HepG2 (cell line): ENCODE measurements around the gene SALL4. TPM values are rescaled to one million over a fixed set of nuclear protein-coding genes. Genes with fewer than 3 reads are reported as not detected.

Experiments used
- ATAC-seq: fragments of 200-7000 bp; cut with Tn5 transposase; 3 replicates; pipeline ENCODE4 v1.9.1; 2020; ENCODE audit warnings: mild to moderate bottlenecking, moderate library complexity
- BruUV-seq: library from RNA; stranded (reverse); fragments of 400-500 nt; replicated peaks from 2 replicates; lab custom pipeline; 2021; lab: Mats Ljungman, UMichigan
- CTCF ChIA-PET: fragments of 300-600 bp; formaldehyde crosslinking; extraction: SDS; loops from one replicate; lab custom pipeline; 2021; ENCODE audit warnings: low total read pairs, inconsistent platforms, low intra/inter-chr PET ratio; lab: Yijun Ruan, JAX
- POLR2A ChIA-PET: fragments of 350-600 bp; sonication (Branson Sonifier 250); formaldehyde crosslinking; loops from one replicate; lab custom pipeline; 2020; ENCODE audit warnings: antibody characterized with exemption, inconsistent platforms; lab: Yijun Ruan, JAX
- DNase-seq: peaks from one replicate; pipeline ENCODE4 v3.0.0-alpha.2; 2015; ENCODE audit warnings: low spot score
- FAIRE-seq: peaks from 3 replicates; lab custom pipeline; 2011; peaks lifted over from hg19 to GRCh38; lab: Jason Lieb, UNC
- H2AFZ ChIP-seq: one replicate; pipeline ENCODE4 v1.6.1; 2011; ENCODE audit warnings: low read length, inconsistent platforms
- H3K27ac ChIP-seq: fragments of 300-600 bp; 3 replicates; pipeline ENCODE4 v1.8.0; 2011; ENCODE audit warnings: mixed run types, mild to moderate bottlenecking, mixed read lengths, low read length, inconsistent platforms; ENCODE audit not compliant: insufficient read depth; ENCODE audit errors: extremely low read length
- H3K27me3 ChIP-seq, 2 experiments: fragments of 200-600 bp in 1 of 2; 2 replicates in 1 of 2; 3 replicates in 1 of 2; pipeline versions ENCODE4 v1.6.0 to v1.8.0; 2011; ENCODE audit warnings: low read length in 2 of 2, mild to moderate bottlenecking in 2 of 2, moderate library complexity in 2 of 2, inconsistent platforms in 1 of 2; ENCODE audit not compliant: insufficient read depth in 2 of 2, control insufficient read depth in 1 of 2
- H3K36me3 ChIP-seq, 2 experiments: fragments of 200-600 bp in 1 of 2; replicated peaks in 1 of 2; 2 replicates in 1 of 2; 3 replicates in 1 of 2; pipeline versions ENCODE4 v1.5.1 to v1.8.0; 2011; ENCODE audit warnings: low read length in 2 of 2, inconsistent platforms in 1 of 2; ENCODE audit not compliant: insufficient read depth in 2 of 2, control insufficient read depth in 1 of 2
- H3K4me1 ChIP-seq: 2 replicates; pipeline ENCODE4 v1.5.1; 2012; ENCODE audit warnings: low read length, inconsistent platforms; ENCODE audit not compliant: insufficient read depth
- H3K4me2 ChIP-seq: 2 replicates; pipeline ENCODE4 v1.6.0; 2011; ENCODE audit warnings: low read depth, low read length, inconsistent platforms
- H3K4me3 ChIP-seq, 3 experiments: fragments of 200-600 bp in 1 of 3; sonication (generic), shearing (Covaris generic) in 1 of 3; replicated peaks in 1 of 3; 2 replicates each; pipeline ENCODE4 v1.5.1; 2011 to 2016; ENCODE audit warnings: low read length in 3 of 3, inconsistent platforms in 2 of 3, low read depth in 2 of 3, mild to moderate bottlenecking in 2 of 3, control low read depth in 1 of 3, mixed read lengths in 1 of 3; ENCODE audit not compliant: insufficient read depth in 1 of 3
- H3K79me2 ChIP-seq: one replicate; pipeline ENCODE4 v1.6.1; 2011; ENCODE audit warnings: low read length, inconsistent platforms; ENCODE audit not compliant: insufficient read depth
- H3K9ac ChIP-seq: 2 replicates; pipeline ENCODE4 v1.6.0; 2011; ENCODE audit warnings: mild to moderate bottlenecking, low read depth, low read length, inconsistent platforms; ENCODE audit not compliant: insufficient read depth
- H3K9me3 ChIP-seq: 2 replicates; pipeline ENCODE4 v1.5.1; 2012; ENCODE audit warnings: mild to moderate bottlenecking, low read length
- H4K20me1 ChIP-seq: 2 replicates; pipeline ENCODE4 v1.6.0; 2011; ENCODE audit warnings: inconsistent platforms, mild to moderate bottlenecking, low read length, moderate library complexity; ENCODE audit not compliant: insufficient read depth
- CHCHD3 ChIP-seq: sonication (generic); formaldehyde crosslinking; IDR thresholded peaks from 2 replicates; pipeline ENCODE4 v1.8.0; 2022; ENCODE audit warnings: mild to moderate bottlenecking, missing genetic modification reagents, moderate library complexity
- GTF2F1 ChIP-seq: fragments of 150-350 bp; IDR thresholded peaks from 2 replicates; pipeline ENCODE4 v1.6.1; 2014; ENCODE audit warnings: low read length
- HNF4A ChIP-seq: sonication (generic); formaldehyde crosslinking; IDR thresholded peaks from 2 replicates; pipeline ENCODE4 v1.4.0; 2020; ENCODE audit warnings: missing genetic modification reagents
- HNRNPK ChIP-seq: fragments of 200-400 bp; formaldehyde crosslinking; IDR thresholded peaks from 2 replicates; pipeline ENCODE4 v1.6.1; 2018; ENCODE audit warnings: low read length, low read depth, moderate library complexity, mild to moderate bottlenecking; ENCODE audit not compliant: poor library complexity, severe bottlenecking
- HOXA3 ChIP-seq: sonication (generic); formaldehyde crosslinking; IDR thresholded peaks from 2 replicates; pipeline ENCODE4 v1.5.0; 2020; ENCODE audit warnings: missing genetic modification reagents
- JUND ChIP-seq: sonication (generic); formaldehyde crosslinking; IDR thresholded peaks from 2 replicates; pipeline ENCODE4 v1.8.0; 2022; ENCODE audit warnings: mild to moderate bottlenecking, missing genetic modification reagents
- NFYC ChIP-seq: IDR thresholded peaks from 2 replicates; pipeline ENCODE4 v1.6.1; 2016; ENCODE audit warnings: missing genetic modification reagents, missing compliant biosample characterization
- NR2F2 ChIP-seq: IDR thresholded peaks from 2 replicates; pipeline ENCODE4 v1.6.1; 2012; ENCODE audit warnings: low read depth, inconsistent platforms, borderline replicate concordance
- PLSCR1 ChIP-seq: sonication (generic); formaldehyde crosslinking; IDR thresholded peaks from 2 replicates; pipeline ENCODE4 v1.5.0; 2020; ENCODE audit warnings: missing genetic modification reagents, mild to moderate bottlenecking, borderline replicate concordance
- SKI ChIP-seq: fragments of 450-650 bp; IDR thresholded peaks from one replicate; pipeline ENCODE4 v1.6.1; 2018; ENCODE audit warnings: mild to moderate bottlenecking; ENCODE audit not compliant: partially characterized antibody
- SMAD1 ChIP-seq: sonication (generic); formaldehyde crosslinking; IDR thresholded peaks from 2 replicates; pipeline ENCODE4 v1.4.0; 2020; ENCODE audit warnings: missing genetic modification reagents, low read depth, mild to moderate bottlenecking, borderline replicate concordance
- SRSF1 ChIP-seq: fragments of 200-400 bp; formaldehyde crosslinking; optimal IDR thresholded peaks from 2 replicates; pipeline ENCODE3; 2017; ENCODE audit warnings: mild to moderate bottlenecking, low read depth, low read length, moderate library complexity
- ZBTB38 ChIP-seq: sonication (generic); formaldehyde crosslinking; IDR thresholded peaks from 2 replicates; pipeline ENCODE4 v1.5.1; 2020; ENCODE audit warnings: mild to moderate bottlenecking, missing genetic modification reagents
- ZEB1 ChIP-seq: IDR thresholded peaks from 2 replicates; pipeline ENCODE4 v1.6.1; 2012; ENCODE audit warnings: mild to moderate bottlenecking, low read depth, inconsistent platforms; ENCODE audit not compliant: insufficient replicate concordance
- ZNF335 ChIP-seq: sonication (generic); formaldehyde crosslinking; IDR thresholded peaks from 2 replicates; pipeline ENCODE4 v1.4.0; 2020; ENCODE audit warnings: missing genetic modification reagents
- ZNF567 ChIP-seq: sonication (generic); formaldehyde crosslinking; IDR thresholded peaks from 2 replicates; pipeline ENCODE4 v1.8.1; 2023; ENCODE audit warnings: mild to moderate bottlenecking, missing genetic modification reagents, borderline replicate concordance
- ZNF619 ChIP-seq: sonication (generic); formaldehyde crosslinking; IDR thresholded peaks from 2 replicates; pipeline ENCODE4 v1.4.0; 2020; ENCODE audit warnings: mild to moderate bottlenecking, missing genetic modification reagents
- ZNF891 ChIP-seq: sonication (generic); formaldehyde crosslinking; IDR thresholded peaks from 2 replicates; pipeline ENCODE4 v1.5.0; 2020; ENCODE audit warnings: mild to moderate bottlenecking, missing genetic modification reagents
- WGBS: methylation state at CpG from one replicate; pipeline ENCODE4 v1.1.6; 2017; ENCODE audit warnings: low lambda C conversion rate; 5-methylcytosine and 5-hydroxymethylcytosine counted together
- in situ Hi-C: cut with HindIII; loops from 2 replicates; pipeline ENCODE4 v1.10.0; 2017; ENCODE audit warnings: low pct_unique_long_range_greater_than_20kb; ENCODE audit not compliant: extremely low pct_ligation_motif_present
- intact Hi-C: fragments of 100-400 bp; cut with micrococcal nuclease; formaldehyde crosslinking; loops from one replicate; pipeline ENCODE4 v1.10.0; 2022; ENCODE audit not compliant: unreplicated experiment
- polyA plus RNA-seq, 8 experiments: library from polyadenylated mRNA; depleted of rRNA in 3 of 8; stranded (reverse) in 7 of 8; unstranded in 1 of 8; fragments of >200 nt; fragmentation: Illumina TruSeq in 4 of 8; extraction: Trizol in 4 of 8; gene quantifications; 2 replicates each; pipeline versions ENCODE4 v1.2.1 to v1.2.3, GENCODE V29; 2011 to 2016; ENCODE audit warnings: low read depth in 4 of 8, missing spikeins in 1 of 8, mixed read lengths in 1 of 8; ENCODE audit not compliant: insufficient read depth in 1 of 8
- total RNA-seq, 5 experiments: library from RNA; depleted of rRNA; stranded (reverse); fragments of >200 nt; fragmentation: Illumina TruSeq; extraction: Trizol; gene quantifications; 2 replicates each; pipeline ENCODE4 v1.2.3, GENCODE V29; 2016; ENCODE audit warnings: low read depth in 1 of 5
- TF ChIP-seq, protein P1 (sequence below): fragments of 450-650 bp; IDR thresholded peaks from 2 replicates; pipeline ENCODE4 v1.6.1; 2017

The SALL4 gene
- total and polyA plus RNA-seq, 2 of the 13 experiments (the other 11 are each of a cell fraction or from before 2014, with no cell fraction given): 0.33 to 1.8 TPM

DNA sequence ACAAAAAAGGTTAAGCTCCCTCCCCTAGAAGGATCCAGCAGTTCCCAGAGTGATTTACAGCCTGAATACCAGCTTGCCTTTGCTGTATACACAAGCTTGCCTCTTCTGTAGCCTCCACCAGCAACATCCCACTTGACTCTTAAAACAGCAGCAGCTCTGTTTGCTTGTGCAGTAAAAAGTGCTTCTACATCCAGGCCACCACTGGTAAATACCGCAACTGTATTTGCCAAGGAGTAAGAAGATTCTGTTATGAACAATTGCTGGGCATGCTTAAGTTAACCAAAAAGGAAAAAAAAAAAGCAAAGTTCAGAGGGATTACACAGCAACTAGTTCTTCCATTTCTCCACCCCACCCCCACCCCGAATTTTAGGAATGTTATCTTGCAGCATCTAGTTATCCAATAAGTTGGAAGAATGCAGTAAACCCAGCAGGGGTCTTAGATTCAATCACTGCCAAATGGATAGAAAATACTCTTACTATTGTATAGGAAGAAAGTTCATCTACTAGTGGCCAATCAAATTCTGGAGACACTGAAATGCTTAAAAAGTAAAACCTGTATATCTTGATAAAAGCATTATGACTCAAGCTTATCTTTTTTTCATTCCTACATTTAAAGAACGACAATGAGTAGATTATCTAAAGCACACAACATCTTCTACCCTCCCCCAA lies 4.8 kb downstream of the SALL4 start:
- CTCF ChIA-PET: no interaction called here
- Histone ChIP-seq H4K20me1 (no peaks in the 10 kb centered on the region), H3K9me3 (no peaks in the 10 kb centered on the region), H3K9ac (no peak overlapping the region), H3K4me1 (peaks cover 36% of the 10 kb centered on the region), H3K27ac (no peak overlapping the region), H3K36me3 (no peaks in the 10 kb centered on the region), H3K4me3 (no peak overlapping the region), H3K27me3 (peaks cover 2 to 43% of the 10 kb centered on the region in 2 experiments; a peak in 3 of 5 replicates), H2AFZ (no peak overlapping the region), H3K79me2 (no peaks in the 10 kb centered on the region), H3K4me2 (no peak overlapping the region)
- DNase-seq (no peak), ATAC-seq (no peak), FAIRE-seq (no peak)
- 6% methylated on average over 3 of the region's 3 CpGs for WGBS
- no peak for TF ChIP-seq NR2F2
- no peak for TF ChIP-seq ZEB1
- no peak for TF ChIP-seq CHCHD3 (CRISPR knock-in tag)
- TF ChIP-seq SKI: no peak
- TF ChIP-seq HOXA3 (CRISPR knock-in tag): no peak
- no peak for TF ChIP-seq JUND (CRISPR knock-in tag)
- no peak for TF ChIP-seq SMAD1 (CRISPR knock-in tag)
- no peak for TF ChIP-seq NFYC (CRISPR knock-in tag)
- no peak for TF ChIP-seq ZNF335 (CRISPR knock-in tag)
- no peak for TF ChIP-seq ZBTB38
- intact Hi-C loops (no loop called here), in situ Hi-C loops (no loop called here)
- no TSS peak for BruUV-seq
- POLR2A ChIA-PET: no interaction called here

- BruUV-seq: no TSS peak
- no peak for FAIRE-seq
- intact Hi-C loops: no loop called here
These were observed 6.0 kb downstream of the SALL4 start for GRCh38 chr20:51796340-51796739.

More at GRCh38 chr20:51796340-51796739, 6.0 kb downstream of the SALL4 start:
- TF ChIP-seq PLSCR1 (CRISPR knock-in tag) (no peak), HNRNPK (no peak), ZNF567 (no peak), SRSF1 (no peak), ZNF619 (no peak), ZNF891 (no peak), HNF4A (CRISPR knock-in tag) (no peak), GTF2F1 (no peak)
- TF ChIP-seq, protein P1, sequence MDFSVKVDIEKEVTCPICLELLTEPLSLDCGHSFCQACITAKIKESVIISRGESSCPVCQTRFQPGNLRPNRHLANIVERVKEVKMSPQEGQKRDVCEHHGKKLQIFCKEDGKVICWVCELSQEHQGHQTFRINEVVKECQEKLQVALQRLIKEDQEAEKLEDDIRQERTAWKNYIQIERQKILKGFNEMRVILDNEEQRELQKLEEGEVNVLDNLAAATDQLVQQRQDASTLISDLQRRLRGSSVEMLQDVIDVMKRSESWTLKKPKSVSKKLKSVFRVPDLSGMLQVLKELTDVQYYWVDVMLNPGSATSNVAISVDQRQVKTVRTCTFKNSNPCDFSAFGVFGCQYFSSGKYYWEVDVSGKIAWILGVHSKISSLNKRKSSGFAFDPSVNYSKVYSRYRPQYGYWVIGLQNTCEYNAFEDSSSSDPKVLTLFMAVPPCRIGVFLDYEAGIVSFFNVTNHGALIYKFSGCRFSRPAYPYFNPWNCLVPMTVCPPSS: no peak
- Histone ChIP-seq H4K20me1 (no peaks in the 10 kb centered on the region), H3K4me1 (peaks cover 30% of the 10 kb centered on the region), H3K36me3 (no peaks in the 10 kb centered on the region), H2AFZ (no peak overlapping the region), H3K9ac (no peak overlapping the region), H3K79me2 (no peaks in the 10 kb centered on the region), H3K4me2 (no peak overlapping the region), H3K27me3 (peaks cover 2 to 32% of the 10 kb centered on the region in 2 experiments; a peak in 2 of 5 replicates), H3K4me3 (no peak overlapping the region), H3K27ac (no peak overlapping the region), H3K9me3 (no peaks in the 10 kb centered on the region)
- DNase-seq (no peak), ATAC-seq (no peak)
- ChIA-PET POLR2A (no interaction called here), CTCF (no interaction called here)
- 26% methylated on average over 3 of the region's 3 CpGs for WGBS
- in situ Hi-C loops: no loop called here
